Measurements from ENCODE around the gene FNBP1.
"Not testable (repeated sequence)": the region's sequence is repeated elsewhere in the genome, so short reads cannot be mapped to it uniquely, and the experiment has no call there.

The FNBP1 gene

DNA sequence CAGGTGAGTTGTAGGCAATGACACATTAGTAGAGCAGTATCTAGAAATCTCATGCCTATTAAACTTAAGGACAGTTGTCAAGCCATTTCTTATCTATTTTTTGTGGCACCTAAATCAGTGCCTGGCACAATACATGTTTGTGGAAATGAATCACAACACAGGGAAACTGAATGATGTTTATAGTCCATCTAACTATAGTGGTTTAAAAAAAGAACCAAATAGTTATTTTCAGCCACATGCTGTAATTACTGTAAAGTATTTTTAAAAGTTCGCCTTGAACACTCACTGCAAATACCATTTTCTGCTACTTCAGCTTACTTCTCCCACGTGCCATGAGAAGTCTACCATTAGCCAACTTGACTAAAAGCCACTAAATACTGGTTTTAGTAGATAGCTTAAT lies 21.9 kb downstream of the FNBP1 start:
- DNase-seq (ENCODE audit: extremely low spot score), result no peak
- TF ChIP-seq FOXM1 (IDR thresholded peaks at IDR 0.05; ENCODE audit: borderline replicate concordance), result no peak
- TF ChIP-seq NFRKB (IDR thresholded peaks at IDR 0.05), result no peak
- no peak for TF ChIP-seq BHLHE40 (IDR thresholded peaks at IDR 0.05; ENCODE audit: borderline replicate concordance)
- TF ChIP-seq TARDBP (IDR thresholded peaks at IDR 0.05), result no peak
- TF ChIP-seq SUZ12 (IDR thresholded peaks at IDR 0.05), result no peak
- TF ChIP-seq ZNF384 (IDR thresholded peaks at IDR 0.05), result no peak
- TF ChIP-seq FOXA1 (IDR thresholded peaks at IDR 0.05), result no peak
- TF ChIP-seq, protein P1, sequence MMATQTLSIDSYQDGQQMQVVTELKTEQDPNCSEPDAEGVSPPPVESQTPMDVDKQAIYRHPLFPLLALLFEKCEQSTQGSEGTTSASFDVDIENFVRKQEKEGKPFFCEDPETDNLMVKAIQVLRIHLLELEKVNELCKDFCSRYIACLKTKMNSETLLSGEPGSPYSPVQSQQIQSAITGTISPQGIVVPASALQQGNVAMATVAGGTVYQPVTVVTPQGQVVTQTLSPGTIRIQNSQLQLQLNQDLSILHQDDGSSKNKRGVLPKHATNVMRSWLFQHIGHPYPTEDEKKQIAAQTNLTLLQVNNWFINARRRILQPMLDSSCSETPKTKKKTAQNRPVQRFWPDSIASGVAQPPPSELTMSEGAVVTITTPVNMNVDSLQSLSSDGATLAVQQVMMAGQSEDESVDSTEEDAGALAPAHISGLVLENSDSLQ (IDR thresholded peaks at IDR 0.05), result no peak
- TF ChIP-seq ARNT (IDR thresholded peaks at IDR 0.05), result no peak
- no peak for TF ChIP-seq SP1 (IDR thresholded peaks at IDR 0.05)
- no peak for TF ChIP-seq ELF4 (IDR thresholded peaks at IDR 0.05)
- ChIA-PET POLR2A (no interaction called here), CTCF (no interaction called here)

DNA sequence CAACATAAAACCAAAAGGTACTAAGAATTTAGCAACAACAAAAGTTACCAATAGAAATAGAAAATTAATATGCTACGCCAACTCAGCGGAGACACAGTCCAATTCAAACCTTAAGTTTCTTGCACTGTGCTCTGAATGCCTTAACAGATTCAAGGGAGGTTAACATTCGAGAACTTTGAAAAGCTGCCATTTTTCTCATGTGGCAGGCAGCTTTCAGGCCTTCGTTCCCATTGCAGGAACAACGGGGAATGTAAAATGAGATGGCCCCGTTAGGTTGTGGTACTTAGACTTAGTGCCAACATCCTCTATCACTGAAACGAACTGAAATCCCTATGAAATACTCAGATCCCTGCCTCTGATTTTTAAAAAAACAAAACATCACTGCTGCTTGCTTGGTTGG lies 22.4 kb downstream of the FNBP1 start:
- no peak for DNase-seq (ENCODE audit: extremely low spot score)
- ChIA-PET POLR2A (no interaction called here), CTCF (no interaction called here)
- TF ChIP-seq SP1 (IDR thresholded peaks at IDR 0.05) (no peak), TARDBP (IDR thresholded peaks at IDR 0.05) (no peak), ARNT (IDR thresholded peaks at IDR 0.05) (no peak), ZNF384 (IDR thresholded peaks at IDR 0.05) (no peak), FOXK2 (IDR thresholded peaks at IDR 0.05) (no peak), FOXM1 (IDR thresholded peaks at IDR 0.05; ENCODE audit: borderline replicate concordance) (no peak), LEF1 (IDR thresholded peaks at IDR 0.05; ENCODE audit: borderline replicate concordance) (no peak), BHLHE40 (IDR thresholded peaks at IDR 0.05; ENCODE audit: borderline replicate concordance) (no peak), NFRKB (IDR thresholded peaks at IDR 0.05) (no peak), L3MBTL2 (conservative IDR thresholded peaks at IDR 0.05) (no peak), SUZ12 (IDR thresholded peaks at IDR 0.05) (no peak), HDGF (IDR thresholded peaks at IDR 0.05; ENCODE audit: borderline replicate concordance) (no peak)

DNA sequence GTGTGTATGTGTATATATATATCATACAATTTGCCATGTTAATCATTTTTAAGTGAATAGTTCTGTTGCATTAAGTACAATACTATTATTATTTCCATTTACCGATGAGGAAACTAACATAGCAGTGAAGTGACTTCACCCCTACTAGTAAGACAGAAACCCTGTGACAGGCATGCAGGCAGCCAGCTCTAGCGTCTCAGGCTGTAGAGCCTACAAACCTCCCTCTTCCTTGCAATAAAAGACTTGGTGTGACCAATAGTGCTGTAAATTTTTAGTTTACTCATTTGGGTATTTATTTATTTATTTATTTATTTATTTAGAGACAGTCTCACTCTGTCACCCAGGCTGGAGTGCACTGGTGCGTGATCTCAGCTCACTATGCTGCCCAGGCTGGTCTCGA lies 24.7 kb downstream of the FNBP1 start:
- no peak for DNase-seq (ENCODE audit: extremely low spot score)
- POLR2A ChIA-PET, result interaction anchor here (1.4 kb wide), 1 partner anchor 8 kb away, joined by 3 read pairs; no protein-coding TSS in a partner anchor
- no peak for TF ChIP-seq SP1 (IDR thresholded peaks at IDR 0.05)
- TF ChIP-seq ARNT (IDR thresholded peaks at IDR 0.05), result no peak
- no peak for TF ChIP-seq TARDBP (IDR thresholded peaks at IDR 0.05)
- no peak for TF ChIP-seq HDGF (IDR thresholded peaks at IDR 0.05; ENCODE audit: borderline replicate concordance)
- no peak for TF ChIP-seq FOXA1 (IDR thresholded peaks at IDR 0.05)
- no peak for TF ChIP-seq FOXM1 (IDR thresholded peaks at IDR 0.05; ENCODE audit: borderline replicate concordance)
- TF ChIP-seq, protein P1 (IDR thresholded peaks at IDR 0.05), result no peak
- no peak for TF ChIP-seq L3MBTL2 (conservative IDR thresholded peaks at IDR 0.05)
- no peak for TF ChIP-seq BHLHE40 (IDR thresholded peaks at IDR 0.05; ENCODE audit: borderline replicate concordance)
- no peak for TF ChIP-seq ZNF384 (IDR thresholded peaks at IDR 0.05)
- TF ChIP-seq FOXK2 (IDR thresholded peaks at IDR 0.05), result no peak
- no peak for TF ChIP-seq LEF1 (IDR thresholded peaks at IDR 0.05; ENCODE audit: borderline replicate concordance)
- no peak for TF ChIP-seq ELF4 (IDR thresholded peaks at IDR 0.05)
- no peak for TF ChIP-seq NFRKB (IDR thresholded peaks at IDR 0.05)
- TF ChIP-seq SUZ12 (IDR thresholded peaks at IDR 0.05), result no peak
- TF ChIP-seq CTBP1 (IDR thresholded peaks at IDR 0.05; ENCODE audit: borderline replicate concordance), result no peak
- CTCF ChIA-PET, result interaction anchor here (0.6 kb wide), 1 partner anchor 22 kb away, joined by 3 read pairs; no protein-coding TSS in a partner anchor

DNA sequence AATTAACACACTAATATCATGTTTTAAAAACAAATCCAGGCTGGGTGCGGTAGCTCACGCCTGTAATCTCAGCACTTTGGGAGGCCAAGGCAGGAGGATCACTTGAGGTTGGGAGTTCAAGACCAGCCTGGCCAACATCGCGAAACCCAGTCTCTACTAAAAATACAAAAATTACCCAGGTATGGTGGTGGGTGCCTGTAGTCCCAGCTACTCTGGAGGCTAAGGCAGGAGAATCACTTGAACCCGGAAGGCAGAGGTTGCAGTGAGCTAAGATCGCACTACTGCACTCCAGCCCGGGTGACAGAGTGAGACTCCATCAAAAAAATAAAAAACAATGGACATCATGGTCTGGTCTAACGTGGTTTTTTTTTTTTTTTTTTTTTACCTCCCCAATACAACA lies 25.5 kb downstream of the FNBP1 start:
- CTCF ChIA-PET; DNase-seq (ENCODE audit: extremely low spot score): not testable (repeated sequence)
- POLR2A ChIA-PET, result interaction anchor here (1.4 kb wide), 1 partner anchor 9 kb away, joined by 3 read pairs; no protein-coding TSS in a partner anchor

DNA sequence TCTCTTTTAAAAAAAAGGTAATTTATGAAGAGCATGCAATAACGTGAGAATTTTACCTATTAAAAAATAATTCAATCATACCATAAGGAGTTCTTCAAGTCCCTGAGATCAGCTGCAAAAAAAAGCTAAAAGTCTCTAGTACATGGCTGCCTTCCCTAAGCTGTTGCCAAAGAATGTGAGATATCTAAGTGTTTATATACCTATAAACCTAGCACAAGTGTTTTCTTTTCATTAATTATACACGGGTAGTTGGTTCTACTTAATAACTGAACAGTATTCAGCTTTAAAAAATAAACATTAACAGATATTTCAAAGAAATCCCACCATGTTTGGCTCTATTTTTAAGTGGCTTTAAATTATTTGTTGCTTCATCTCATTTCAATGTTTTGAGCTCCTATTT lies 25.9 kb downstream of the FNBP1 start:
- TF ChIP-seq HDGF (IDR thresholded peaks at IDR 0.05; ENCODE audit: borderline replicate concordance) (no peak), BHLHE40 (IDR thresholded peaks at IDR 0.05; ENCODE audit: borderline replicate concordance) (no peak)
- DNase-seq (ENCODE audit: extremely low spot score), result no peak
- ChIA-PET POLR2A (no interaction called here), CTCF (no interaction called here)

DNA sequence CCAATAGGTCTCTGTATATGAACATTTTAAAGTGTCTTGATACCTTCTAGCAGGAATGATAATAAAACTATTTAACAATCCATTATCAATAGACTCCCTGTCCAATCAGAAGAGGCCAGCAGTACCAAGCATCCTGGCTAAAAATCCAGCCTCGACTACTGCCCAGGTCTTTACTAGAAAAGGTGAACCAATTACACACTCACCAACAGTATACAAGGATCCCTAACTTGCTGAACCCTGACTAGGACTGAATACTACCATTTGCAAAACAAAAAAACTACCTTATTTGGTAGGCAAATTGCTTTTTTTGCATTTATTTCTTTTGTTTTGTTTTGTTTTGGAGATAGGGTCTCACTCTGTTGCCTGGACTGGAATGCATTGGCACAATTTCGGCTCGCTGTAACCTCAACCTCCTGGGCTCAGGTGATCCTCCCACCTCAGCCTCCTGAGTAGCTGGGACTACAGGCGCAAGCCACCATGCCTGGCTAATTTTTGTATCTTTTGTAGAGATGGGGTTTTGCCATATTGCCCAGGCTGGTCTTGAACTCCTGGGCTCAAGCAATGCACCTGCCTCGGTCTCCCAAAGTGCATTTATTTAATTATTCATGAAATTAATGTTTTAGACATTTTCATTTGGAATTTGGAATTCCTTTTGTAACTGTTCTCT lies 27.5 kb downstream of the FNBP1 start:
- no peak for DNase-seq (ENCODE audit: extremely low spot score)
- ChIA-PET CTCF (no interaction called here), POLR2A (no interaction called here)
- no peak for TF ChIP-seq LEF1 (IDR thresholded peaks at IDR 0.05; ENCODE audit: borderline replicate concordance)
- TF ChIP-seq FOXK2 (IDR thresholded peaks at IDR 0.05), result no peak
- no peak for TF ChIP-seq ARNT (IDR thresholded peaks at IDR 0.05)
- no peak for TF ChIP-seq SP1 (IDR thresholded peaks at IDR 0.05)
- TF ChIP-seq SUZ12 (IDR thresholded peaks at IDR 0.05), result no peak
- TF ChIP-seq TARDBP (IDR thresholded peaks at IDR 0.05), result no peak
- TF ChIP-seq CTBP1 (IDR thresholded peaks at IDR 0.05; ENCODE audit: borderline replicate concordance), result no peak
- TF ChIP-seq, protein P1 (IDR thresholded peaks at IDR 0.05), result no peak
- TF ChIP-seq ZNF384 (IDR thresholded peaks at IDR 0.05), result no peak
- no peak for TF ChIP-seq ELF4 (IDR thresholded peaks at IDR 0.05)
- TF ChIP-seq HDGF (IDR thresholded peaks at IDR 0.05; ENCODE audit: borderline replicate concordance), result no peak
- no peak for TF ChIP-seq FOXM1 (IDR thresholded peaks at IDR 0.05; ENCODE audit: borderline replicate concordance)
- TF ChIP-seq BHLHE40 (IDR thresholded peaks at IDR 0.05; ENCODE audit: borderline replicate concordance), result no peak
- no peak for TF ChIP-seq FOXA1 (IDR thresholded peaks at IDR 0.05)
- TF ChIP-seq L3MBTL2 (conservative IDR thresholded peaks at IDR 0.05), result no peak
- TF ChIP-seq NFRKB (IDR thresholded peaks at IDR 0.05), result no peak
